HepG2 (cell line): Measurements from ENCODE around the gene SLC25A20. TPM values are rescaled to one million over a fixed set of nuclear protein-coding genes. Genes with fewer than 3 reads are reported as not detected.

ENCODE experiments used
- ARNTL ChIP-seq: sonication (generic); formaldehyde crosslinking; IDR thresholded peaks from 2 replicates; pipeline ENCODE4 v1.4.0; 2020; ENCODE audit warnings: mild to moderate bottlenecking, missing genetic modification reagents
- FLYWCH1 ChIP-seq: sonication (generic); formaldehyde crosslinking; IDR thresholded peaks from 2 replicates; pipeline ENCODE4 v1.8.1; 2023; ENCODE audit warnings: mild to moderate bottlenecking, missing genetic modification reagents
- FOXC1 ChIP-seq: sonication (generic); formaldehyde crosslinking; IDR thresholded peaks from 2 replicates; pipeline ENCODE4 v1.8.0; 2022; ENCODE audit warnings: mild to moderate bottlenecking, missing genetic modification reagents, borderline replicate concordance
- GABPB1 ChIP-seq: IDR thresholded peaks from 2 replicates; pipeline ENCODE4 v1.6.1; 2016; ENCODE audit warnings: mild to moderate bottlenecking, missing genetic modification reagents, moderate library complexity, missing compliant biosample characterization
- IKZF5 ChIP-seq: IDR thresholded peaks from 2 replicates; pipeline ENCODE4 v1.6.1; 2018; ENCODE audit warnings: missing genetic modification reagents, mild to moderate bottlenecking, missing compliant biosample characterization
- ISL2 ChIP-seq: sonication (generic); formaldehyde crosslinking; IDR thresholded peaks from 2 replicates; pipeline ENCODE4 v1.5.0; 2020; ENCODE audit warnings: missing genetic modification reagents
- MED1 ChIP-seq: sonication (generic); formaldehyde crosslinking; IDR thresholded peaks from 2 replicates; pipeline ENCODE4 v1.4.0; 2020; ENCODE audit warnings: missing genetic modification reagents
- MTERF4 ChIP-seq: sonication (generic); formaldehyde crosslinking; IDR thresholded peaks from 2 replicates; pipeline ENCODE4 v1.8.0; 2023; ENCODE audit warnings: mild to moderate bottlenecking, missing genetic modification reagents
- NRL ChIP-seq: sonication (generic); formaldehyde crosslinking; IDR thresholded peaks from 2 replicates; pipeline ENCODE4 v1.5.0; 2020; ENCODE audit warnings: missing genetic modification reagents, mild to moderate bottlenecking, moderate library complexity, borderline replicate concordance
- PRMT3 ChIP-seq: sonication (generic); formaldehyde crosslinking; IDR thresholded peaks from 2 replicates; pipeline ENCODE4 v1.8.1; 2022; ENCODE audit warnings: low read depth, mild to moderate bottlenecking, moderate library complexity, missing genetic modification reagents, borderline replicate concordance
- SIN3B ChIP-seq: fragments of 150-350 bp; IDR thresholded peaks from 2 replicates; pipeline ENCODE4 v1.6.1; 2014; ENCODE audit warnings: low read length
- ZBTB3 ChIP-seq: sonication (generic); formaldehyde crosslinking; IDR thresholded peaks from 2 replicates; pipeline ENCODE4 v1.4.0; 2020; ENCODE audit warnings: low read depth, mild to moderate bottlenecking, moderate library complexity, missing genetic modification reagents, borderline replicate concordance
- ZBTB46 ChIP-seq: sonication (generic); formaldehyde crosslinking; IDR thresholded peaks from 2 replicates; pipeline ENCODE4 v1.4.0; 2020; ENCODE audit warnings: mild to moderate bottlenecking, missing genetic modification reagents, borderline replicate concordance
- ZBTB8A ChIP-seq: sonication (generic); formaldehyde crosslinking; IDR thresholded peaks from 2 replicates; pipeline ENCODE4 v1.4.0; 2020; ENCODE audit warnings: mild to moderate bottlenecking, low read depth, missing genetic modification reagents, borderline replicate concordance
- ZMYM4 ChIP-seq: sonication (generic); formaldehyde crosslinking; IDR thresholded peaks from 2 replicates; pipeline ENCODE4 v1.8.1; 2023; ENCODE audit warnings: mild to moderate bottlenecking, missing genetic modification reagents
- ZNF143 ChIP-seq: sonication (generic); formaldehyde crosslinking; IDR thresholded peaks from 2 replicates; pipeline ENCODE4 v1.4.0; 2020; ENCODE audit warnings: missing genetic modification reagents
- ZNF335 ChIP-seq: sonication (generic); formaldehyde crosslinking; IDR thresholded peaks from 2 replicates; pipeline ENCODE4 v1.4.0; 2020; ENCODE audit warnings: missing genetic modification reagents
- ZNF367 ChIP-seq: sonication (generic); formaldehyde crosslinking; IDR thresholded peaks from 2 replicates; pipeline ENCODE4 v1.4.0; 2020; ENCODE audit warnings: missing genetic modification reagents, borderline replicate concordance
- ZNF652 ChIP-seq: IDR thresholded peaks from 2 replicates; pipeline ENCODE4 v1.6.1; 2016; ENCODE audit warnings: low read depth, borderline replicate concordance
- ZNF775 ChIP-seq: sonication (generic); formaldehyde crosslinking; IDR thresholded peaks from 2 replicates; pipeline ENCODE4 v1.4.0; 2020; ENCODE audit warnings: missing genetic modification reagents, mild to moderate bottlenecking, moderate library complexity, borderline replicate concordance
- ZSCAN29 ChIP-seq: sonication (generic); formaldehyde crosslinking; conservative IDR thresholded peaks from 2 replicates; pipeline ENCODE4 v1.4.0; 2020; ENCODE audit warnings: mild to moderate bottlenecking, missing genetic modification reagents
- polyA plus RNA-seq, 8 experiments: library from polyadenylated mRNA; depleted of rRNA in 3 of 8; stranded (reverse) in 7 of 8; unstranded in 1 of 8; fragments of >200 nt; fragmentation: Illumina TruSeq in 4 of 8; extraction: Trizol in 4 of 8; gene quantifications; 2 replicates each; pipeline versions ENCODE4 v1.2.1 to v1.2.3, GENCODE V29; 2011 to 2016; ENCODE audit warnings: low read depth in 4 of 8, missing spikeins in 1 of 8, mixed read lengths in 1 of 8; ENCODE audit not compliant: insufficient read depth in 1 of 8
- total RNA-seq, 5 experiments: library from RNA; depleted of rRNA; stranded (reverse); fragments of >200 nt; fragmentation: Illumina TruSeq; extraction: Trizol; gene quantifications; 2 replicates each; pipeline ENCODE4 v1.2.3, GENCODE V29; 2016; ENCODE audit warnings: low read depth in 1 of 5

The SLC25A20 gene
- total and polyA plus RNA-seq, 2 of the 13 experiments (the other 11 are each of a cell fraction or from before 2014, with no cell fraction given), result 21.1 to 26.6 TPM

- TF ChIP-seq ZNF367 (no peak), ZMYM4 (CRISPR knock-in tag) (peak; percentile 24; the same call in 1 of the 2 replicates), ZNF143 (CRISPR knock-in tag) (no peak; the same call in 1 of the 2 replicates), ZBTB46 (CRISPR knock-in tag) (no peak), FOXC1 (peak; percentile 44), GABPB1 (CRISPR knock-in tag) (peak; percentile 98), PRMT3 (0 out of 2 replicates have a peak, but pooled peaks have one; percentile 26), NRL (CRISPR knock-in tag) (peak; percentile 58; the same call in 1 of the 2 replicates), SIN3B (no peak), IKZF5 (no peak), ZBTB3 (CRISPR knock-in tag) (no peak; the same call in 1 of the 2 replicates), ARNTL (CRISPR knock-in tag) (0 out of 2 replicates have a peak, but pooled peaks have one; percentile 4), FLYWCH1 (CRISPR knock-in tag) (no peak), MTERF4 (CRISPR knock-in tag) (no peak), ZNF775 (CRISPR knock-in tag) (no peak), ZNF652 (0 out of 2 replicates have a peak, but pooled peaks have one; percentile 35), ZSCAN29 (CRISPR knock-in tag) (no peak), MED1 (CRISPR knock-in tag) (peak; percentile 43), ZNF335 (CRISPR knock-in tag) (peak; percentile 78), ISL2 (CRISPR knock-in tag) (peak; percentile 69), ZBTB8A (CRISPR knock-in tag) (no peak)
Measured at GRCh38 chr3:48918388-48919214, 19.9 kb upstream of the SLC25A20 start, which contains the start of gene ARIH2 (continued).
